Stomach smooth muscle (tissue), 2 donors: ENCODE measurements around the gene HTR2C.
"Not testable (repeated sequence)": the region's sequence is repeated elsewhere in the genome, so short reads cannot be mapped to it uniquely, and the experiment has no call there.

Experiments used
- H3K27ac ChIP-seq: one replicate; pipeline ENCODE4 v1.7.0; 2013; ENCODE audit warnings: mild to moderate bottlenecking, low read length, inconsistent platforms
- H3K27me3 ChIP-seq, 2 donors: one replicate each; pipeline ENCODE4 v1.7.0; 2013; ENCODE audit warnings: low read length in 2 of 2; ENCODE audit not compliant: insufficient read depth in 2 of 2, control insufficient read depth in 1 of 2
- H3K36me3 ChIP-seq, 2 donors: one replicate each; pipeline ENCODE4 v1.7.0; 2013; ENCODE audit warnings: low read length in 2 of 2; ENCODE audit not compliant: control insufficient read depth in 2 of 2, insufficient read depth in 2 of 2
- H3K4me1 ChIP-seq: one replicate; pipeline ENCODE4 v1.7.0; 2013; ENCODE audit warnings: low read length; ENCODE audit not compliant: control insufficient read depth, insufficient read depth
- H3K4me3 ChIP-seq, 2 donors: one replicate each; pipeline ENCODE4 v1.7.0; 2013; ENCODE audit warnings: low read length in 2 of 2
- H3K9ac ChIP-seq, 2 donors: one replicate each; pipeline ENCODE4 v1.7.0; 2013; ENCODE audit warnings: low read length in 2 of 2, mild to moderate bottlenecking in 1 of 2
- H3K9me3 ChIP-seq, 2 donors: one replicate each; pipeline ENCODE4 v1.7.0; 2013; ENCODE audit warnings: low read length in 2 of 2; ENCODE audit not compliant: control insufficient read depth in 2 of 2
- donor health status: healthy.
- donor health status: Pancreatic carcinoma.

HTR2C gene

DNA sequence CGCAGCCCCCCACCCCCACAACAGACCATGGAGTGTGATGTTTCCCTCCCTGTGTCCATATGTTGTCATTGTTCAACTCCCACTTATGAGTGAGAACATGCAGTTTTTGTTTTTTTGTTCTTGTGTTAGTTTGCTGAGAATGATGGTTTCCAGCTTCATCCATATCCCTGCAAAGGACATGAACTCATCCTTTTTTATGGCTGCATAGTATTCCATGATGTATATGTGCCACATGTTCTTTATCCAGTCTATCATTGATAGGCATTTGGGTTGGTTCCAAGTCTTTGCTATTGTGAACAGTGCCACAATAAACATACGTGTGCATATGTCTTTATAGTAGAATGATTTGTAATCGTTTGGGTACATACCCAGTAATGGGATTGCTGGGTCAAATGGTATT lies 353.2 kb downstream of the HTR2C start:
- not testable (repeated sequence) for H3K27me3 ChIP-seq, H3K27ac ChIP-seq, H3K9ac ChIP-seq, H3K4me3 ChIP-seq, H3K4me1 ChIP-seq, H3K36me3 ChIP-seq, H3K9me3 ChIP-seq

DNA sequence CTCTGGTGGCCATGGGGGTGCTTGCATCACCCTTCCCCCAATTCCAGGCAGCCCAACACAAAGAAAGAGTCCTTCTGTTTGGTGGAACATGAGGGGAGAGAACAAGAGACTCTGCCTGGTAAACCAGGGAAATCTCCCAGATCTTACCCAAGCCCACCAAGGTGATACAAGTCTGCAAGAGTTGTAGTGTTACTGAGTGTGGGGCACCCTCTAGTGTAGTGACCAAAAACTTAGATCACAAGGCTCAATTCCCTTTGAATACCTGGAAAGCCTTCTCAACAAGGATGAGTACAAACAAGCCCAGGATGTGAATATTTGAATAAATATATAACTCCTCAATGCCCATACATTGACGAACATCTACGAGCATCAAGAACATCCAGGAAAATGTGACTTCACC lies 368.8 kb downstream of the HTR2C start:
- Histone ChIP-seq H3K9me3 (no peaks in the 10 kb centered on the region), H3K4me1 (no peaks in the 10 kb centered on the region), H3K4me3 (no peak overlapping the region), H3K27me3 (peaks cover 0 to 8% of the 10 kb centered on the region in 2 donors), H3K27ac (no peak overlapping the region), H3K9ac (no peak overlapping the region), H3K36me3 (no peaks in the 10 kb centered on the region)
